Measurements from ENCODE around the gene MYL6.

The MYL6 gene

DNA sequence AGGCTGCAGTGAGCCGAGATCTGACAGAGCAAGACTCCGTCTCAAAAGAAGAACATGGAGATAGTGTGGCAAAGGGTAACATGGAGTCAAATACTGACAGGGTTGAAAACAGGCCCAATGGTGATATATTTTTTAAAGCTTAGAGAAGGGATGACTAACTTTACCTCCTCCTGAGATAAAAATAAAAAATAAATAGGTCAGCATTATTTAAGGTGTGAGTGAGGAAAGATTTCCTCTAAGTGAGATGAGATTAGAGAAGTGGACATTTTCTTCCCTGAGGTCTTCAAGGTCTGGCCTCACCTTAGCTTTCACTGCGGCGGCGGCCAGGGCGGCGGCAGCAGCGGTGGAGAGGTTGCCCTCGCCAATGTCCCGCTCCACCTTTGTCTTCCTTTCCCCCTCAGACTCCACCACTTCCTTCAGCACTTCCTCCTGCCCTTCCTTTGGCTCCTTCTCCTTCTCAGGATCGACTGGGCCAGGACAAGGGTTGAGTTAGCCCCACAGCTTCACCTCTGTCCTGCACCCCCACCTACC, 11.1 kb downstream of the MYL6 start:
- H3K4me1 ChIP-seq (ENCODE audit: low read length) = no peaks in the 10 kb centered on the region
- H3K27me3 ChIP-seq (replicated peaks; ENCODE audit: insufficient read depth, low read length) = no peaks in the 10 kb centered on the region
- no peak overlapping the region for H3K4me2 ChIP-seq (ENCODE audit: low read depth, low read length)
- H4K20me1 ChIP-seq (ENCODE audit: insufficient read depth, low read length) = no peaks in the 10 kb centered on the region
- H3K79me2 ChIP-seq (ENCODE audit: low read length) = no peaks in the 10 kb centered on the region
- H3K36me3 ChIP-seq (replicated peaks; ENCODE audit: insufficient read depth, low read length) = no peaks in the 10 kb centered on the region
- DNase-seq = no peak
- H3K4me3 ChIP-seq (ENCODE audit: low read length) = no peak overlapping the region
- H3K9me3 ChIP-seq (replicated peaks; ENCODE audit: insufficient read depth, low read length) = no peaks in the 10 kb centered on the region
- no peak overlapping the region for H3K27ac ChIP-seq (ENCODE audit: low read length)
- no peak overlapping the region for H2AFZ ChIP-seq (ENCODE audit: low read length)
- H3F3A ChIP-seq (ENCODE audit: insufficient read depth, low read length) = 0 out of 2 replicates have a peak, but pooled peaks cover 4% of the 10 kb centered on the region
- H3K9ac ChIP-seq (ENCODE audit: low read length) = no peak overlapping the region
- H3K9me2 ChIP-seq (replicated peaks; ENCODE audit: insufficient read depth, low read length) = no peaks in the 10 kb centered on the region
- no peak for TF ChIP-seq EZH2phosphoT487 (IDR thresholded peaks at IDR 0.05; ENCODE audit: low read length)
- TF ChIP-seq, protein P1, sequence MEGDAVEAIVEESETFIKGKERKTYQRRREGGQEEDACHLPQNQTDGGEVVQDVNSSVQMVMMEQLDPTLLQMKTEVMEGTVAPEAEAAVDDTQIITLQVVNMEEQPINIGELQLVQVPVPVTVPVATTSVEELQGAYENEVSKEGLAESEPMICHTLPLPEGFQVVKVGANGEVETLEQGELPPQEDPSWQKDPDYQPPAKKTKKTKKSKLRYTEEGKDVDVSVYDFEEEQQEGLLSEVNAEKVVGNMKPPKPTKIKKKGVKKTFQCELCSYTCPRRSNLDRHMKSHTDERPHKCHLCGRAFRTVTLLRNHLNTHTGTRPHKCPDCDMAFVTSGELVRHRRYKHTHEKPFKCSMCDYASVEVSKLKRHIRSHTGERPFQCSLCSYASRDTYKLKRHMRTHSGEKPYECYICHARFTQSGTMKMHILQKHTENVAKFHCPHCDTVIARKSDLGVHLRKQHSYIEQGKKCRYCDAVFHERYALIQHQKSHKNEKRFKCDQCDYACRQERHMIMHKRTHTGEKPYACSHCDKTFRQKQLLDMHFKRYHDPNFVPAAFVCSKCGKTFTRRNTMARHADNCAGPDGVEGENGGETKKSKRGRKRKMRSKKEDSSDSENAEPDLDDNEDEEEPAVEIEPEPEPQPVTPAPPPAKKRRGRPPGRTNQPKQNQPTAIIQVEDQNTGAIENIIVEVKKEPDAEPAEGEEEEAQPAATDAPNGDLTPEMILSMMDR (IDR thresholded peaks at IDR 0.05; ENCODE audit: low read length) = no peak
- TF ChIP-seq EZH2 (optimal IDR thresholded peaks at IDR 0.05; ENCODE audit: low read depth, low read length) = no peak

DNA sequence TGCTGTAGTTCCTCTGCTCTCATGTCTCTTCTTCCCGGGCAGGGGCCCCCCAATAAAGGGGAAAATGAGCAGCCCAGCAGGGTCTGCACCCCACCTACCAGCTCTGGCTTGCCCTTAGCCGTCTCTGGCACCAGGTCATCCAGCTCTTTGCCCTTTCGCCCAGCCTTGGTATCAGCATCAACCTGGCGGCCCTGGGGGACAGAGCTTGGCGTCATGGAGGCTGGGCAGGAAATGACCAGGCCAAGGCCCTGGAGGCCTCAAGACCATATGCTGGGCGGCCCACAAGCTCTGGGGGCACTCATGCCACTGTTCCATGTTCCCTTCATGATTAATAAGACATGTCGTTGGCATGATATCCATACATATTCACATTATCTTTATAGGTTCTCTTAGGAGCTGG, 14.7 kb downstream of the MYL6 start:
- no peaks in the 10 kb centered on the region for H3K9me3 ChIP-seq (replicated peaks; ENCODE audit: insufficient read depth, low read length)
- no peaks in the 10 kb centered on the region for H3K9me2 ChIP-seq (replicated peaks; ENCODE audit: insufficient read depth, low read length)
- DNase-seq = no peak
- no peak overlapping the region for H3K4me3 ChIP-seq (ENCODE audit: low read length)
- H3F3A ChIP-seq (ENCODE audit: insufficient read depth, low read length) = 0 out of 2 replicates have a peak, but pooled peaks cover 4% of the 10 kb centered on the region
- H3K27ac ChIP-seq (ENCODE audit: low read length) = no peak overlapping the region
- H3K36me3 ChIP-seq (replicated peaks; ENCODE audit: insufficient read depth, low read length) = no peaks in the 10 kb centered on the region
- H2AFZ ChIP-seq (ENCODE audit: low read length) = no peak overlapping the region
- H3K9ac ChIP-seq (ENCODE audit: low read length) = no peak overlapping the region
- H3K4me2 ChIP-seq (ENCODE audit: low read depth, low read length) = no peak overlapping the region
- TF ChIP-seq EZH2 (optimal IDR thresholded peaks at IDR 0.05; ENCODE audit: low read depth, low read length) (no peak), EZH2phosphoT487 (IDR thresholded peaks at IDR 0.05; ENCODE audit: low read length) (no peak)
- TF ChIP-seq, protein P1 (IDR thresholded peaks at IDR 0.05; ENCODE audit: low read length) = no peak
- H3K27me3 ChIP-seq (replicated peaks; ENCODE audit: insufficient read depth, low read length) = no peaks in the 10 kb centered on the region
- no peaks in the 10 kb centered on the region for H4K20me1 ChIP-seq (ENCODE audit: insufficient read depth, low read length)
- H3K4me1 ChIP-seq (ENCODE audit: low read length) = no peaks in the 10 kb centered on the region
- no peaks in the 10 kb centered on the region for H3K79me2 ChIP-seq (ENCODE audit: low read length)

DNA sequence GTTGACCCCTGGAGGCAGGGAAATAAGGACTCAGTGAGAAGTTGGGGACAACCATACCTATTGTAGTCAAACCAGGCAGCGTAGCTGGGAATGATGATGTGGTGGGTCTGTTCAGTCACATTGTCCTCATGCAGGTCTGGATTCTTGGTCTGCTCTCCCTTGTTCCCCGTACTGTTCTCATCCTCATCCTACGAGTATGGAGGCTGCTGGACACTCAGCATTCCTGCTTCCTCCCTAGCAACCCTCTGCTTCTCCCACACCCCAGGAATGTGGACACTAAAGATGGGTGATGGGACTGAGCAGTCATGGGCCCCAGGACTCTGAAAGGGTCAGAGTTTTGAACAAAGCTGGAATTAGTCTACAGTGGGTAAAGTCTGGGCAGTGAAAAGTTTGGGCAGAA, 20.2 kb downstream of the MYL6 start:
- TF ChIP-seq EZH2phosphoT487 (IDR thresholded peaks at IDR 0.05; ENCODE audit: low read length) (no peak), EZH2 (optimal IDR thresholded peaks at IDR 0.05; ENCODE audit: low read depth, low read length) (no peak)
- TF ChIP-seq, protein P1 (IDR thresholded peaks at IDR 0.05; ENCODE audit: low read length) = no peak
- Histone ChIP-seq H3K4me2 (ENCODE audit: low read depth, low read length) (no peak overlapping the region), H3K27me3 (replicated peaks; ENCODE audit: insufficient read depth, low read length) (no peaks in the 10 kb centered on the region), H2AFZ (ENCODE audit: low read length) (no peak overlapping the region), H3K36me3 (replicated peaks; ENCODE audit: insufficient read depth, low read length) (peaks cover 11% of the 10 kb centered on the region; the same call in 1 of the 2 replicates), H3K9ac (ENCODE audit: low read length) (no peak overlapping the region), H3F3A (ENCODE audit: insufficient read depth, low read length) (no peaks in the 10 kb centered on the region), H3K4me3 (ENCODE audit: low read length) (no peak overlapping the region), H3K79me2 (ENCODE audit: low read length) (no peaks in the 10 kb centered on the region), H3K9me3 (replicated peaks; ENCODE audit: insufficient read depth, low read length) (no peaks in the 10 kb centered on the region), H3K27ac (ENCODE audit: low read length) (no peak overlapping the region), H3K4me1 (ENCODE audit: low read length) (no peaks in the 10 kb centered on the region), H3K9me2 (replicated peaks; ENCODE audit: insufficient read depth, low read length) (no peaks in the 10 kb centered on the region), H4K20me1 (ENCODE audit: insufficient read depth, low read length) (no peaks in the 10 kb centered on the region)
- DNase-seq = no peak
